Stimulated activated CD8-positive, alpha-beta memory T cell treated with anti-CD3 and anti-CD28 coated beads, Interleukin-7, amount 100 ng/mL, for 1 hour (primary cell): ENCODE data around the gene BRCA1.
"Not testable (repeated sequence)": the region's sequence is repeated elsewhere in the genome, so short reads cannot be mapped to it uniquely, and the experiment has no call there.

Experiments
- DNase-seq, 2 donors: peaks; one replicate each; pipeline ENCODE4 v3.0.0-alpha.2; 2020; ENCODE audit warnings: low read depth in 2 of 2

BRCA1 gene

DNA sequence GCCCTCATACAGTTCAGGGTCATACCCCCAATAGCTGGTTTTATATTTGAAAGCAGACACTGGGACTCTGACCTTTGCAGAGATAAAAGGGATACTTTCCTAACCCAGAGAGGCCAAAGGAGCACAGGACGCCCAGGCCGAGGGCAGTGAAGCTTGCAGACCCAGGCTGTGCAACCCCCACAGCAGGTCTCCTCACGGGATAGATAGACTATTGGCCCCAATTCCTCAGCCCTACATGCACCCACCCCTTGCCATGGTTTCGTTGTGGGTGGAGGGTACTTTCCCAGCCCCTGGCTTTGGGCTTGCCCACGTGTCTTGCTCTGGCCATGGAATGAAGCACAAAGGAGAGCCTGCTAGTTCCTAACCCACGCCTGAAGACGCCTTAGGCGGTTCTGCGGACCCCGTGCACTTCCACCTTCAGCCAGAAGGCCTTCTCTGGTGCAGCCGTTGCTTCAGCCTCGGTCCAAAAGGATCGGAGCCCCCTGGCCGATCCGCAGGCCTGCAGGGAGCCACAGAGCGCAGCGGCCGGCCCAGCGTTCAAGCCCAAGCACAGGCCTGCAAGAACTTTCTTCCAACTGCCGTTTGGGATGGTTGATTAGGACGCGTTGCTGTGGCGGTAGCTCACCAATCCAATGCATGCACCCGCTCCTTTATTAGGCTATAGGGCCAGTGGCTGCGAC is 9.8 kb upstream of the BRCA1 start:
- DNase-seq = no peak

GRCh38 chr17:43133439-43133838 is 8.3 kb upstream of the BRCA1 start:
- DNase-seq = not testable (repeated sequence)

- no peak for DNase-seq
These were observed 7.0 kb upstream of the BRCA1 start for GRCh38 chr17:43132117-43132516.

- DNase-seq = no peak
These were observed 4.5 kb upstream of the BRCA1 start for GRCh38 chr17:43129671-43130010.

GRCh38 chr17:43127333-43127876 is 2.2 kb upstream of the BRCA1 start:
- DNase-seq = not testable (repeated sequence)

DNA sequence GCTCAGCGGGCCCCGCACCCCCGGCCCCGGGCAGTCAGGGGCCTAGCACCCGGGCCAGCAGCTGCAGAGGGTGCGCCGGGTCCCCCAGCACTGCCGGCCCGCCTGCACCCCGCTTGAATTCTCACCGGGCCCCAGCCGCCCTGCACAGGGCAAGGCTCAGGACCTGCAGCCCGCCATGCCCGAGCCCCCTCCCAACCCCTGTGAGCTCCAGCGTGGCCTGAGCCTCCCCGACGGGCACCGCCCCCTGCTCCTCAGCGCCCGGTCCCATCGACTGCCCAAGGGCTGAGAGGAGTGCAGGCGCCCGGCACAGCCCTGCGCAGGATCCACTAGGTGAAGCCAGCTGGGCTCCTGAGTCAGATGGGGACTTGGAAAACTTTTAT is 1.7 kb upstream of the BRCA1 start:
- DNase-seq = no peak

DNA sequence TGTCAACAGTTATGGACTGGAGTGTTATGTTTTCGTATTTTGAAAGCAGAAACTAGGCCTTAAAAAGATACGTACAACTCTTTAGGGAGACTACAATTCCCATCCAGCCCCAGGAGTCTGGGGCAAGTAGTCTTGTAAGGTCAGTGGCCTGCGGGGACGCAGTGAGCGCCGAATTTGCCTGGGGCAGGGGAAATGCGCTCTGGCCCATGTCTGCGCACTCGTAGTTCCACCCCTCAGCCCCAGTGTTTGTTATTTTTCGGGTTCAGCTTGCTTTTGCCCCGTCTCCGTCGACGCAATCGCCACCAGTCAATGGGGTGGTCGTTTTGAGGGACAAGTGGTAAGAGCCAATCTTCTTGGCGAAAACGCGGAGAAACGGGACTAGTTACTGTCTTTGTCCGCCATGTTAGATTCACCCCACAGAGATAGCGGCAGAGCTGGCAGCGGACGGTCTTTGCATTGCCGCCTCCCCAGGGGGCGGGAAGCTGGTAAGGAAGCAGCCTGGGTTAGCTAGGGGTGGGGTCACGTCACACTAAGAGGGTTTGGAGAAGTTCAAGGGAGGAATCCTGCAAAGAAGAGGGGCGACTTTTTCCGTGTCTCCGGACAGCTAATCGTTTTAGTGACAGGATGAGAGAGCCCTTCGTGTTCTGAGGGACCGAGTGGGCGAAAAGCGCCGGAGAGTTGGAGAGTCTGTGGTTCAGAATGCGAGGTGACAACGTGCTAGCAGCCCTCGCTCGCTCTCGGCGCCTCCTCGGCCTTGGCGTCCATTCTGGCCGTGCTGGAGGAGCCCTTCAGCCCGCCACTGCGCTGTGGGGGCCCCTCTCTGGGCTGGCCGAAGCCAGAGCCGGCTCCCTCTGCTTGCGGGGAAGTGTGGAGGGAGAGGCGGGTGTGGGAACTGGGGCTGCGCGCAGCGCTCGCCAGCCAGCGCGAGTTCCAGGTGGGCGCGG is 1.1 kb upstream of the BRCA1 start:
- no peak for DNase-seq

GRCh38 chr17:43118679-43119615 is 6.2 kb downstream of the BRCA1 start:
- DNase-seq = no peak

- DNase-seq = no peak
These were observed 11.0 kb downstream of the BRCA1 start for GRCh38 chr17:43114151-43114552.

DNA sequence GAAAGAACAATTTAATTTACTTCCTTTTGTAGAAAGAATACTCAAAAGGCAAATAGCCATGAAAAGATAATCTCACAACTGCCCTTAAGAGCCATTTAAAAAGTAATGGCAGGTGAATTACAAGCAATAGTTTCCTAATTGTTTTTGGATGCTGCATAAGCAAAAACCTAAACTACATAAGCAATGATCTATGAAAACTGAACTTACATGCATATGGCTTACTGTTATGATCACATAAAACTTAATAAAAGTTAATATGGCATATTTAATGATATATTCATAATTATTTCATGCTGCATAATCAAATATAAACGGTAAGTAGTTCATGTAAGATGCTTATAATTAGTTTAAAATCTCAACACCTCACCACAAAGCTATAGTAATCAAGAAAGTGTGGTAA is 18.6 kb downstream of the BRCA1 start:
- DNase-seq = no peak

DNA sequence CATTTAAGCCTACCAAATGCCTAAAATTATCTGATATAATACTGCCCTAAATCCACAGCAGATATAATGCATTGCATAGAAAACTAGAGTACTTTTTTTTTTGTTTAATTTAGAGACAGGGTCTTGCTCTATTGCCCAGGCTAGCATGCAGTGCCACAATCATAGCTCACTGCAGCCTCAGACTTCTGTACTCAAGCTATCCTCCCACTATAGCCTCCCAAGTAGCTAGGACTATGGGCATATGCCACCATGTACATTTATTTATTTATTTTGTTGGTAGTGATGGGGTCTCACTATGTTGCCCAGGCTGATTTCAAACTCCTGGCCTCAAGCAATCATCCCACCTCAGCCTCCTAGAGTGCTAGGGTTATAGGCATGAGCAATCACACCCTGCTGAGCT is 20.0 kb downstream of the BRCA1 start:
- no peak for DNase-seq

- DNase-seq = no peak
These were observed 20.5 kb downstream of the BRCA1 start for GRCh38 chr17:43104665-43105064.

GRCh38 chr17:43095364-43095763 is 29.8 kb downstream of the BRCA1 start:
- DNase-seq = not testable (repeated sequence)

DNA sequence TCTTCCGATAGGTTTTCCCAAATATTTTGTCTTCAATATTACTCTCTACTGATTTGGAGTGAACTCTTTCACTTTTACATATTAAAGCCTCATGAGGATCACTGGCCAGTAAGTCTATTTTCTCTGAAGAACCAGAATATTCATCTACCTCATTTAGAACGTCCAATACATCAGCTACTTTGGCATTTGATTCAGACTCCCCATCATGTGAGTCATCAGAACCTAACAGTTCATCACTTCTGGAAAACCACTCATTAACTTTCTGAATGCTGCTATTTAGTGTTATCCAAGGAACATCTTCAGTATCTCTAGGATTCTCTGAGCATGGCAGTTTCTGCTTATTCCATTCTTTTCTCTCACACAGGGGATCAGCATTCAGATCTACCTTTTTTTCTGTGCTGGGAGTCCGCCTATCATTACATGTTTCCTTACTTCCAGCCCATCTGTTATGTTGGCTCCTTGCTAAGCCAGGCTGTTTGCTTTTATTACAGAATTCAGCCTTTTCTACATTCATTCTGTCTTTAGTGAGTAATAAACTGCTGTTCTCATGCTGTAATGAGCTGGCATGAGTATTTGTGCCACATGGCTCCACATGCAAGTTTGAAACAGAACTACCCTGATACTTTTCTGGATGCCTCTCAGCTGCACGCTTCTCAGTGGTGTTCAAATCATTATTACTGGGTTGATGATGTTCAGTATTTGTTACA is 30.9 kb downstream of the BRCA1 start:
- DNase-seq = no peak

GRCh38 chr17:43092901-43093300 is 32.3 kb downstream of the BRCA1 start:
- DNase-seq = no peak

DNA sequence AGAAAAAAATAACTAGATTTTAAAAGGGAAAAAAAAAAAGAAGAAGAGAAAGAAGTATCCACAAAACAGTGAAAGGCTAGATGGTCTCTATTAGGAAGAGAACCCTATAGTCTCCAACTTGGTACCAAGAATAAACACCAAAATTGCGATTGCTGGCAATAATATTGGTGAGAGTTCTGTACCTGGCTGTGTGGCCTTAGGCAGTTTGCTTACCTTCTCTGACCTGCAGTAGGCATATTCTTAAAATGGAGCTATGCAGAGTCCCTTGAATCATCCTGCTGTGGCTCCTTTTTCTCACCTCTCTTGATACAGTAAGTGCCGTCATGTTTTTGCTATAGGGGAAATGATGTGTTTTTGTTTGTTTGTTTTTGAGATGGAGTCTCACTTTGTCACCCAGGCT is 35.1 kb downstream of the BRCA1 start:
- no peak for DNase-seq

- DNase-seq = no peak
These were observed 39.7 kb downstream of the BRCA1 start for GRCh38 chr17:43085474-43085873.

- DNase-seq = no peak
These were observed 45.4 kb downstream of the BRCA1 start for GRCh38 chr17:43079641-43080302.

GRCh38 chr17:43074869-43075268 is 50.3 kb downstream of the BRCA1 start:
- DNase-seq = no peak

GRCh38 chr17:43070872-43071271 is 54.3 kb downstream of the BRCA1 start:
- DNase-seq = no peak

GRCh38 chr17:43070257-43070656 is 54.9 kb downstream of the BRCA1 start:
- DNase-seq = no peak
